Activated CD4-positive, CD25-positive, alpha-beta regulatory T cell treated with anti-CD3 and anti-CD28 coated beads, Interleukin-2, amount 50 U/mL, for 72 hours (primary cell): Measurements from ENCODE around the gene INPP5A.
"Not testable (repeated sequence)": the region's sequence is repeated elsewhere in the genome, so short reads cannot be mapped to it uniquely, and the experiment has no call there.

Experiments
- DNase-seq: peaks from one replicate; pipeline ENCODE4 v3.0.0; 2021

The INPP5A gene

DNA sequence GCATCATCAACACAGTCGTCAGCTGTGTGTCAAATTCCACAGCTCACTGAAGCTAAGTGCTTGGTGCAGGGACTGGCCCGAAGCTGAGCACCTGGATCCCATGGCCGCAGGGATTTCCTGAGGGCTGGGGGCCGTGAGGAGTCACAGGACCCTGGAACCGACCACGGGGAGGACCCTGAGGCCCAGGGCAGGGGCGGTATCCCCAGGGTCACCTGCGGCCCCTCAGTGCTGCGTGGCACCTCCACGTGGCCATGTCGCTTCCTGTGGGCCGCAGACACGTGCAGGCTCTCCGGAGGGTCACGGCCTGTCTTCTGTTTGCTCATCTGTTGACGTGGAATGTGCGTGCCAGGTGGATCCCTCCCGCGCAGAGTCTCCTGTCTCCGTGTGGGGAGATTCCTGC, 194.9 kb downstream of the INPP5A start:
- DNase-seq: no peak

- DNase-seq: no peak
These were observed 196.3 kb downstream of the INPP5A start for GRCh38 chr10:132733926-132734325.

- no peak for DNase-seq
These were observed 197.8 kb downstream of the INPP5A start for GRCh38 chr10:132735341-132735775.

GRCh38 chr10:132735923-132736391, 198.4 kb downstream of the INPP5A start:
- no peak for DNase-seq

DNA sequence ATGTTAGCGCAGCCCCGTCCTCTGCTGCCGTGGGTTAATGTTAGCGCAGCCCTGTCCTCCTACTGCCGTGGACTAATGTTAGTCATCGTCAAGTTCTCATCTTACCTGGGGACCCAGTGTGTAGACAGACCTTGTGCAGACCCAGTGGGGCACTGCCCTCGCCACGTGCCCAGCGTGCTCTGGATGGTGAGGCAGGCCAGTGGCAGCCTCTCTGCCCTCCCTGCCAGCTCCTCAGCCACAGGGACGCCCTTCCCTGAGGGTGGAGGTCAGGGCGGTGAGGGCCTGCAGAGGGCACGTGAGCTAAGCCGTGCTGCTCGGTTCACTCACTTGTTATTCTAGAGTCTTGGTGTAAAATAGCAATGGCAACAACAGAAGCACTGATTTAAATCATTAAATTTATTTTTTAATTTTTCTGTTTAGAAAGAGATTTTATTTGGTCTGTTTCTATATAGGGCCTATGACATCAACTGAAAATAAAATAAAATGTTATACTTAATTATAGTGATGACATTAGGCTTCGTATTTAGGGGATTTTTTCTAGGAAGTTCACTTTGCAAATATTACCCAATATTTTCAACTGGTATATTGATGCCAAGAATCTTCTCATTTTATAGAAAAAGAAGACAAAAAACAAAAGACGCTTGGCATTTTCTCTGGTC, 199.9 kb downstream of the INPP5A start:
- DNase-seq: no peak

DNA sequence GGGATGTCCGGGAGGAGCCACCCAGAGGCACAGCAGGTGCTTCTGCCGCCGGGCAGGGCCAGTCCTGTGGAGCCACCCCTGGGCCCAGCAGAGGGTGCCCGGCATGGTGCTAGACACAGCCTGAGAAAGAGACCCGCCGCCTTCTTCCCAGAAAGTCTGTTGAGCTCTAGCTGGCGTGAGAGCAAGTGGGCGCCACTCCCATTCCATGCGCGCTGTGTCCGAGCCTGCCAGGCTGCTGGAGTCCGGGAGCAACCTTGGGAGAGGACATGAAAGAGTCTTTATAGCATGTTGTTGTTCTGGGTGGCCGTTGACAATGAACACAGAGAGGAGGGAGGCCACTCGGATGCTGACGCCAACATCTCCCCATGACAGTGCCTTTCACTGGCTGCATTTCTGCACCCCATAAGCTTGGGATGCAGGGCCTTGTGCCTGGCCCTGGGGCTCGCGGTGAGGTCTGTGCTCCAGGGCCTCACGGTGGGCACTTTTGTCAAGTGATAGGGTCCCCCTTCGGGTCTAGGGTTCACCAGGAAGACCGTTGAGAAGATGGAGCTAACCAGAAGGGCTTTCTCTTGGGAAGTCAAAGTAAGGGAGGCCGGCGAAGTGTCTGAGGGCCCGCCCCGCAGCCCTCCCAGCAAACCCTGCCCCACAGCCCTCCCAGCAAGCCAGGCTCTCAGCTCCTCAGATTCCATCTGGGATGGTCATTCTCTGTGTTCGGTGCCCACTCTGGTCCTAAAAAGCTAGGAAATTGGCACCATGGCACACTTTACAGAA, 201.1 kb downstream of the INPP5A start:
- no peak for DNase-seq

GRCh38 chr10:132739225-132739613, 201.6 kb downstream of the INPP5A start:
- DNase-seq: no peak

DNA sequence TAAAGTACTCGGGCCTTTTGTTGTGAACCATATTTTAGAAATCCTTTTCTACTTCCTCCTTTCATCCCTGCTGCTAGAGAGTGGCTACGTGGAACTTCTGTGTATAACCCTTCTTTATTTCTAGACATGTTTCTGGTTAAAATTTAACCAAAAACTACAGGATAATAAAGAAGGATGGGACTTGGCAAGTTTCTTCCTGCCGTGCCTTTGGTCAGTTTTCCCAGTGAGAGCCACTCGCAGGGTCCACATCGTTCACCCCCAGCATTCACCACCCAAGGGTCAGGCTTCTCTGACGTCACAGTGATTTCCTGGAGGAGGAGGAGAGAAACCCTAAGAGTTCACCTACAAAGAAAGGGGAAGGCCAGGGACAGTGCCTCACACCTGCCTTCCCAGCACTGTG, 203.0 kb downstream of the INPP5A start:
- DNase-seq: no peak

DNA sequence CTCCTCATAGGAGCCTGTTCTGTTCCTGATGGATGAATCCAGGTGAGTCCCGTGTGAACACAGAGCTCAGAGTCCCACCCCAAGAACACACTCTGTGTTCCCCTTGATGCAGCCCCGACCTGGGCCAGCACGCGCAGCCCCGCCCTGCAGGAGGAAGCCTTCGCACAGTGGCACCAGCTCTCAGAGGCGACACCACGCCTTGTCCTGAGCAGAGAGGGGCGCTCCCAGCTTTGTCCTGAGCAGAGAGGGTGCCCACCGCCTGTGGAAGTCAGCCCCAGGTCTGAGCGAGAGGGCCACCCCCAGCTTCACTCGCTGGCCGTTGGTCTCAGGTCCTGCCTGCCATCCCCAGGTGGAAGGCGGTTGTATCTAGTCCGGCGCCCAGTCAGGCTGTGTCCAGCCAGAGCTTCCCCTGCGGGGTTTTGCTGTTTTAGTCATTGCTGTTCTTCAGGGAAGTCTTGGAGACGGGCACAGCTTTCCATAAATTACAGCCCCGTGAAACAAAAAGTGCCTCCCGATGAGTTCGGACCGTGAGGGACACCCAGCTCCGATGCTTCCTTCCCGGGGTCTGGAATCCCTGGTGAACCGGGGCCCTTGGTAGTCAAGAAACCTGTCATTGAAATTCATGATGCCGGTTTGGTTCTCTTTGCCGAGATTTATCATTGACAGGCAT, 204.7 kb downstream of the INPP5A start:
- no peak for DNase-seq

- no peak for DNase-seq
These were observed 205.2 kb downstream of the INPP5A start for GRCh38 chr10:132742837-132743194.

GRCh38 chr10:132743196-132743924, 205.8 kb downstream of the INPP5A start:
- DNase-seq: not testable (repeated sequence)

DNA sequence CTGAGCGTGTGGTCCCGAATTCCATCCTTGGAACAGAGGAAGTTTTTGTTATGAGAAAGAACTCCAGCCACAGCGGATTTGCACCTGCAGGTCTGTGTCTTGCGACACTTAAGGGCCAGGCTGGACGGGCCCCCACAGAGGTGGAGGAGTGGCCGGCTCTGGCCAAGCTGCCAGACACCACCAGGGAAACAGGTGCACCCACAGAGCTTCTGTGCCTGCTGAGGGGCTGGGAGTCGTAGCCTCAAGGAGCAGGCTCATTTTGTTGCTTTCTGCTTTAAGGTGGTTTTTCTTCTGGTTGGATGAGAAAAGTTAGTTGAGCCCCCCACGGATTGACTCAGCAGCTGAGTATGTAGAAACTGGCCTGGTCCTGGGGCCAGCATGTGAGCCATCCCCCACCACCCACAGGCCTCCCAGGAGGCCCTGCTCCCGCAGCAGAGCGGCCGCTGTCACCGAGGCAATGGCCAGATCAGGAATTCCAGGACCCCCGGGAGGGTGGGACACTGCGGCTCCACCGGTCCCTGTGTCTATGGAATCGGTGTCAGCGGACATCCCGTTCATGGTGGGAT, 206.4 kb downstream of the INPP5A start:
- DNase-seq: no peak

DNA sequence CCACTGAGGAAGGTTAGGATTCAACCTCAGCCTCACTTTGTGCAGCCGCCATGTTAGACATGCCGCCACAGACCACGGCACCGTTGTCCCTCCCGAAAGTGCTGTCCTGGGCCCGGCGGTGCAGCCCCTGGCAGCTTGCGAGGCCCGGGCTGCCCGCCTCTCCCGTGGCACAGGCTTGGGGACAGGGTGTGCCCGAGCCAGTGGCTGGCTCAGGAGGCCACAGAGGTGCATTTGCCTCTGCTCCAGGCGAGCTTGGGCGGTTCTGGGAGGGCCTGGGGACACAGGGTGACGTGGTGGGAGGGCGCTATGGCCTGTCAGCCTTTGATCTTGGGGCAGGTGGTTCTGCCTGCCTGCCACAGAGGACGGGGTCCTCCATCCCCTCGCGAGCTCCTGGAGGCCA, 207.3 kb downstream of the INPP5A start:
- DNase-seq: no peak

DNA sequence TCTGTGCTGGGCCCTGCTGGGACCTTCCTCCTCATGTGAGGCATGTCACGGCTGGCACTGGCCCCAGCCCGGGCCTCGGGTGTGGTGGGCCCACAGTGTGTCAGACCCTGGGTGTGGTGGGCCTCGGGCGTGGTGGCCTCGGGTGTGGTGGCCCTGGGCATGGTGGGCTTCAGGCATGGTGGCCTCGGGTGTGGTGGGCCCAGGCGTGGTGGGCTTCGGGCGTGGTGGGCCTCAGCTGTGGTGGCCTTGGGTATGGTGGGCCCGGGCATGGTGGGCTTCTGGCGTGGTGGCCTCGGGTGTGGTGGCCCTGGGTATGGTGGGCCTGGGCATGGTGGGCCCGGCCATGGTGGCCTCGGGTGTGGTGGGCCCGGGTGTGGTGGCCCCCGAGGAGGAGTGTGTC, 207.9 kb downstream of the INPP5A start:
- no peak for DNase-seq

GRCh38 chr10:132745971-132746370, 208.4 kb downstream of the INPP5A start:
- DNase-seq: no peak

GRCh38 chr10:132746386-132746785, 208.8 kb downstream of the INPP5A start:
- no peak for DNase-seq

- no peak for DNase-seq
These were observed 209.4 kb downstream of the INPP5A start for GRCh38 chr10:132746801-132747625.

- no peak for DNase-seq
These were observed 210.5 kb downstream of the INPP5A start for GRCh38 chr10:132748135-132748534.

DNA sequence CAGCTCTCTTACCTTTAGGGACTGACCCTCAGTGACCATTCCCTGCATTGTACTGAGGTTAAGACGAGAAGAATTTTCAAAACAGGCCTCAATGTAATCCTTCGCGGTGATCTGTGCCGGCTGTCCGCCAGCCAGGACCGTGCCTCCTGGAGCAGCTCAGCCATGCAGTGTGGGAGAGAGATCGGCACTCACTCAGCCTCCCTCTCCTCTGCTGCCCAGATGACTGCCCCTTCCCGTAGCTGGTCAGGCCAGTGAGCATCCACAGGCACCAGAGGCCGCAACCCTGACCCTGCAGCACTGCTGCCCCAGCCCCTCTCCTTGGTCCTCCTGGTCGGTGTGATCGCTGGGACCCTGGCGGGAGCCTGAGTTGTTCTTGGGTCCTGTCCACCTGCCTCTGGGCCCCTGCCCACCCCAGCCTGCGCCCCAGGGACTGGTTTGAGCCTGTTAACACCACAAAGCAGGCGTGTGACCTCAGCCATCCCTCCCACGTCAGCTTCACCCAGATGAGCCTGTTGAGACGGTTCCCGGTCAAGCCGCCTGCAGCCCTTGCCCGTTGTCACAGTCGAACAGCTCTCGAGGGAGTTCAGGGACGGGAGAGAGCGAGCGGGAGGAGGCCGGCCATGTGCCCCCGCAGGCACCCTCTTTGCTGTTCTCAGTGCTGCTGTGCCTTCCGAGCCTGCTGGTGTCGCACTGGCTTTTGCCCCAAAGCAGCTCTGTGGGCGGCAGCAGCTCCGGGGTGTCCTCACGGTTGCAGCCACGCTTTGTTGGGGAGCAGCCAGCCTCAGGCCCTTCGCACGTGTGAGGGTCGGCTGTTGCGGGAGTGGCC, 211.2 kb downstream of the INPP5A start:
- DNase-seq: no peak

GRCh38 chr10:132749371-132749795, 211.8 kb downstream of the INPP5A start:
- DNase-seq: no peak

- no peak for DNase-seq
These were observed 213.3 kb downstream of the INPP5A start for GRCh38 chr10:132750936-132751335.
